ENCODE results near the gene MRPS6.
A peak's percentile ranks its signal among the peaks of the same experiment; 100 is the strongest.

The MRPS6 gene

GRCh38 chr21:34126269-34126668 is 52.9 kb downstream of the MRPS6 start:
- DNase-seq (ENCODE audit: low read depth): peak; percentile 47
- no peak for TF ChIP-seq CTCF (conservative IDR thresholded peaks at IDR 0.05; ENCODE audit: low read depth, low read length)
- H3K4me3 ChIP-seq (ENCODE audit: low read depth, low read length): no peak overlapping the region

GRCh38 chr21:34126691-34127090 is 53.3 kb downstream of the MRPS6 start:
- DNase-seq (ENCODE audit: low read depth): no peak
- H3K4me3 ChIP-seq (ENCODE audit: low read depth, low read length): no peak overlapping the region
- no peak for TF ChIP-seq CTCF (conservative IDR thresholded peaks at IDR 0.05; ENCODE audit: low read depth, low read length)

- no peak for TF ChIP-seq CTCF (conservative IDR thresholded peaks at IDR 0.05; ENCODE audit: low read depth, low read length)
- H3K4me3 ChIP-seq (ENCODE audit: low read depth, low read length): no peak overlapping the region
- DNase-seq (ENCODE audit: low read depth): peak; percentile 36
These were observed 54.7 kb downstream of the MRPS6 start for GRCh38 chr21:34128124-34128523.

GRCh38 chr21:34128674-34129038 is 55.3 kb downstream of the MRPS6 start:
- H3K4me3 ChIP-seq (ENCODE audit: low read depth, low read length): no peak overlapping the region
- no peak for DNase-seq (ENCODE audit: low read depth)
- no peak for TF ChIP-seq CTCF (conservative IDR thresholded peaks at IDR 0.05; ENCODE audit: low read depth, low read length)

GRCh38 chr21:34129039-34129891 is 55.9 kb downstream of the MRPS6 start:
- DNase-seq (ENCODE audit: low read depth): peak; percentile 95
- peak overlapping the region; percentile 19 for H3K4me3 ChIP-seq (ENCODE audit: low read depth, low read length)
- peak; percentile 82 for TF ChIP-seq CTCF (conservative IDR thresholded peaks at IDR 0.05; ENCODE audit: low read depth, low read length)

GRCh38 chr21:34129901-34130715 is 56.7 kb downstream of the MRPS6 start:
- DNase-seq (ENCODE audit: low read depth): peak; percentile 55
- no peak overlapping the region for H3K4me3 ChIP-seq (ENCODE audit: low read depth, low read length)
- no peak for TF ChIP-seq CTCF (conservative IDR thresholded peaks at IDR 0.05; ENCODE audit: low read depth, low read length)

Measured in choroid plexus epithelial cell (primary cell).